Osteocyte (in vitro differentiated cells): ENCODE measurements around the gene CEP55. TPM values are rescaled to one million over a fixed set of nuclear protein-coding genes. Genes with fewer than 3 reads are reported as not detected.

Experiments
- DNase-seq: peaks from one replicate; pipeline ENCODE4 v3.0.0; 2021; ENCODE audit warnings: mixed read lengths; ENCODE audit not compliant: unreplicated experiment; ENCODE audit errors: extremely low spot score
- H3K27ac Mint-ChIP-seq: one replicate; pipeline ENCODE4 v1.8.0; 2021; ENCODE audit warnings: mild to moderate bottlenecking, mixed read lengths; ENCODE audit not compliant: unreplicated experiment
- H3K27me3 Mint-ChIP-seq: one replicate; pipeline ENCODE4 v1.8.0; 2021; ENCODE audit warnings: mixed read lengths; ENCODE audit not compliant: unreplicated experiment
- H3K36me3 Mint-ChIP-seq: one replicate; pipeline ENCODE4 v1.8.0; 2021; ENCODE audit warnings: mixed read lengths; ENCODE audit not compliant: unreplicated experiment
- H3K4me1 Mint-ChIP-seq: one replicate; pipeline ENCODE4 v1.8.0; 2021; ENCODE audit warnings: mixed read lengths; ENCODE audit not compliant: unreplicated experiment
- H3K4me3 Mint-ChIP-seq: one replicate; pipeline ENCODE4 v1.8.0; 2021; ENCODE audit warnings: mild to moderate bottlenecking, moderate library complexity, mixed read lengths; ENCODE audit not compliant: unreplicated experiment
- H3K9me3 Mint-ChIP-seq: one replicate; pipeline ENCODE4 v1.8.0; 2021; ENCODE audit warnings: mixed read lengths; ENCODE audit not compliant: unreplicated experiment
- CTCF ChIP-seq: fragments of 200-600 bp; sonication (generic); IDR thresholded peaks from 2 replicates; pipeline ENCODE4 v1.5.0; 2021; ENCODE audit warnings: antibody characterized with exemption, mild to moderate bottlenecking, moderate library complexity
- total RNA-seq: library from RNA; stranded (reverse); gene quantifications from 2 replicates; pipeline ENCODE4 v1.2.1, GENCODE V29; 2021

CEP55 gene
- total RNA-seq, 1 donor from 2014 or later = 9.5 TPM

GRCh38 chr10:93577565-93577964 lies 81.2 kb downstream of the CEP55 start:
- Mint-ChIP-seq H3K4me1 (peaks cover 8% of the 10 kb centered on the region), H3K27me3 (peaks cover 22% of the 10 kb centered on the region), H3K4me3 (no peak overlapping the region), H3K36me3 (no peaks in the 10 kb centered on the region), H3K27ac (no peak overlapping the region), H3K9me3 (no peaks in the 10 kb centered on the region)
- TF ChIP-seq CTCF = no peak
- no peak for DNase-seq

Other genes with a start within 250 kb of the CEP55 start
- 470 and 517 TPM in 2 replicates for gene MYOF, start 14.3 kb upstream of the CEP55 start, total RNA-seq
- not detected in 2 replicates for gene FFAR4, start 70.1 kb downstream of the CEP55 start, total RNA-seq
- gene RBP4, start 104.6 kb downstream of the CEP55 start, total RNA-seq = 0.56 and 0.63 TPM in 2 replicates
- gene PDE6C, start 115.9 kb downstream of the CEP55 start, total RNA-seq = not detected in 2 replicates
- 13.0 and 15.0 TPM in 2 replicates for gene FRA10AC1, start 206.0 kb downstream of the CEP55 start, total RNA-seq